ENCODE results near the gene MAST3.
"Not testable (repeated sequence)": the region's sequence is repeated elsewhere in the genome, so short reads cannot be mapped to it uniquely, and the experiment has no call there.

Gene MAST3

GRCh38 chr19:18086590-18087138 is 10.9 kb upstream of the MAST3 start, which contains the start of gene IL12RB1:
TSS of gene IL12RB1 (minus strand) at chr19:18086934. CDS start at chr19:18086823, 111 bp downstream.
- peak; percentile 74 for DNase-seq (ENCODE audit: low spot score)

GRCh38 chr19:18089096-18089541 is 8.5 kb upstream of the MAST3 start:
- peak; percentile 68 for DNase-seq (ENCODE audit: low spot score)

- no peak for DNase-seq (ENCODE audit: low spot score)
Observed at GRCh38 chr19:18089726-18090125, 7.9 kb upstream of the MAST3 start.

- no peak for DNase-seq (ENCODE audit: low spot score)
Observed at GRCh38 chr19:18090545-18091216, 6.9 kb upstream of the MAST3 start.

GRCh38 chr19:18091217-18091608 is 6.4 kb upstream of the MAST3 start:
- DNase-seq (ENCODE audit: low spot score) = peak; percentile 63

GRCh38 chr19:18093439-18094161 is 4.0 kb upstream of the MAST3 start:
- DNase-seq (ENCODE audit: low spot score) = no peak

GRCh38 chr19:18096258-18096657 is 1.3 kb upstream of the MAST3 start:
- DNase-seq (ENCODE audit: low spot score) = no peak

- DNase-seq (ENCODE audit: low spot score) = no peak
Observed at GRCh38 chr19:18097993-18098890, 664 bp downstream of the MAST3 start.

GRCh38 chr19:18098891-18099622 is 1.5 kb downstream of the MAST3 start:
- peak; percentile 86 for DNase-seq (ENCODE audit: low spot score)

- DNase-seq (ENCODE audit: low spot score) = no peak
Observed at GRCh38 chr19:18099623-18099995, 2.0 kb downstream of the MAST3 start.

- DNase-seq (ENCODE audit: low spot score) = no peak
Observed at GRCh38 chr19:18100710-18101109, 3.1 kb downstream of the MAST3 start.

GRCh38 chr19:18101268-18101667 is 3.7 kb downstream of the MAST3 start:
- no peak for DNase-seq (ENCODE audit: low spot score)

GRCh38 chr19:18102916-18103542 is 5.5 kb downstream of the MAST3 start:
- no peak for DNase-seq (ENCODE audit: low spot score)

GRCh38 chr19:18104793-18105131 is 7.2 kb downstream of the MAST3 start:
- DNase-seq (ENCODE audit: low spot score) = no peak

GRCh38 chr19:18105259-18105658 is 7.7 kb downstream of the MAST3 start:
- DNase-seq (ENCODE audit: low spot score) = not testable (repeated sequence)

- DNase-seq (ENCODE audit: low spot score) = no peak
Observed at GRCh38 chr19:18107235-18107634, 9.7 kb downstream of the MAST3 start.

- no peak for DNase-seq (ENCODE audit: low spot score)
Observed at GRCh38 chr19:18108897-18109296, 11.3 kb downstream of the MAST3 start.

- DNase-seq (ENCODE audit: low spot score) = no peak
Observed at GRCh38 chr19:18109341-18109732, 11.8 kb downstream of the MAST3 start.

GRCh38 chr19:18109733-18110608 is 12.4 kb downstream of the MAST3 start:
- DNase-seq (ENCODE audit: low spot score) = peak; percentile 65

- DNase-seq (ENCODE audit: low spot score) = no peak
Observed at GRCh38 chr19:18110609-18111232, 13.1 kb downstream of the MAST3 start.

Data from germinal center (tissue), 1 donor.